Stomach (tissue), 4 donors: ENCODE measurements around the gene LCN2.

Experiments used
- CTCF ChIP-seq, 7 experiments: fragments of 450-650 bp in 4 of 7; fragments of 200-600 bp in 3 of 7; sonication (generic) in 3 of 7; IDR thresholded peaks; one replicate each; pipeline ENCODE4 v1.5.1; 2016 to 2019; ENCODE audit warnings: antibody characterized with exemption in 7 of 7, control low read depth in 2 of 7, mild to moderate bottlenecking in 1 of 7
- EP300 ChIP-seq: sonication (generic); formaldehyde crosslinking; IDR thresholded peaks from one replicate; pipeline ENCODE4 v1.6.1; 2017; ENCODE audit warnings: antibody characterized with exemption

DNA sequence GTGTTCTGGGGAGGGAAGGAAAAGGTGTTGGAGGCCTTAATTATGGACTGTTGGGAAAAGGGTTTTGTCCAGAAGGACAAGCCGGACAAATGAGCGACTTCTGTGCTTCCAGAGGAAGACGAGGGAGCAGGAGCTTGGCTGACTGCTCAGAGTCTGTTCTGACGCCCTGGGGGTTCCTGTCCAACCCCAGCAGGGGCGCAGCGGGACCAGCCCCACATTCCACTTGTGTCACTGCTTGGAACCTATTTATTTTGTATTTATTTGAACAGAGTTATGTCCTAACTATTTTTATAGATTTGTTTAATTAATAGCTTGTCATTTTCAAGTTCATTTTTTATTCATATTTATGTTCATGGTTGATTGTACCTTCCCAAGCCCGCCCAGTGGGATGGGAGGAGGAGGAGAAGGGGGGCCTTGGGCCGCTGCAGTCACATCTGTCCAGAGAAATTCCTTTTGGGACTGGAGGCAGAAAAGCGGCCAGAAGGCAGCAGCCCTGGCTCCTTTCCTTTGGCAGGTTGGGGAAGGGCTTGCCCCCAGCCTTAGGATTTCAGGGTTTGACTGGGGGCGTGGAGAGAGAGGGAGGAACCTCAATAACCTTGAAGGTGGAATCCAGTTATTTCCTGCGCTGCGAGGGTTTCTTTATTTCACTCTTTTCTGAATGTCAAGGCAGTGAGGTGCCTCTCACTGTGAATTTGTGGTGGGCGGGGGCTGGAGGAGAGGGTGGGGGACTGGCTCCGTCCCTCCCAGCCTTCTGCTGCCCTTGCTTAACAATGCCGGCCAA, 40.8 kb upstream of the LCN2 start:
- TF ChIP-seq CTCF (IDR thresholded peaks at IDR 0.05) (no peak), EP300 (no peak)
